PFSK-1 (cell line): ENCODE measurements around the gene ADORA3.

Experiments used
- FOXP2 ChIP-seq: optimal IDR thresholded peaks from 2 replicates; pipeline ENCODE3; 2011; ENCODE audit warnings: borderline replicate concordance, control low read depth, inconsistent platforms; ENCODE audit not compliant: insufficient read depth; ENCODE audit errors: extremely low read length, extremely low read depth
- POLR2AphosphoS5 ChIP-seq: IDR thresholded peaks from 2 replicates; pipeline ENCODE4 v1.6.1; 2012; ENCODE audit warnings: low read depth, mild to moderate bottlenecking, control low read depth, low read length, moderate library complexity
- SIN3A ChIP-seq: IDR thresholded peaks from 2 replicates; pipeline ENCODE4 v1.6.1; 2012; ENCODE audit warnings: mild to moderate bottlenecking, low read length, moderate library complexity, borderline replicate concordance; ENCODE audit not compliant: insufficient read depth
- TAF1 ChIP-seq: IDR thresholded peaks from 2 replicates; pipeline ENCODE4 v1.6.1; 2012; ENCODE audit warnings: low read length, control low read depth, borderline replicate concordance; ENCODE audit not compliant: insufficient read depth
- TF ChIP-seq, protein P1 (sequence below), 2 experiments: IDR thresholded peaks; 2 replicates each; pipeline versions ENCODE4 v1.6.1 to v1.8.0; 2011 to 2012; ENCODE audit warnings: low read depth in 2 of 2, low read length in 2 of 2, control low read depth in 1 of 2, inconsistent platforms in 1 of 2, mild to moderate bottlenecking in 1 of 2, moderate library complexity in 1 of 2; ENCODE audit not compliant: insufficient read depth in 1 of 2

Gene ADORA3

DNA sequence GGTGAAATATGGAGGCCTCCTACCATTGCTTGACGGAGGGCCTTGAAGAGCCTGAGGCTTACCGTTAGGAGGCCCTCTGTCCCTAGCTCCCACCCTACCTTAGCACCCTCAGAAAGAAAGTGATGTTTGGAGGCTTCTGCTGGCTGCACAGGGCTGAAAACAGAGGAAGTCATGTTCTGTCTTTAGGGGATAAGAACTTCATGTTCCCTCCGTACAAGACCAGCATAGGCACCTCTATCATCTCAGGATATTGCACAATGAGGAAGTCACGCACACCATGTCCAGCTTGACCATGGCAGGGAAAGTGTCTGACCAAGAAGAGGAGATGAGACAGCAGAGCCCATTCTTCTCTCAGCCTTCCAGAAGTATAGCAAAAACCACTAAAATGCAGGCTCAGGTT, 13.8 kb downstream of the ADORA3 start:
- no peak for TF ChIP-seq TAF1
- TF ChIP-seq POLR2AphosphoS5 = no peak
- TF ChIP-seq, protein P1, sequence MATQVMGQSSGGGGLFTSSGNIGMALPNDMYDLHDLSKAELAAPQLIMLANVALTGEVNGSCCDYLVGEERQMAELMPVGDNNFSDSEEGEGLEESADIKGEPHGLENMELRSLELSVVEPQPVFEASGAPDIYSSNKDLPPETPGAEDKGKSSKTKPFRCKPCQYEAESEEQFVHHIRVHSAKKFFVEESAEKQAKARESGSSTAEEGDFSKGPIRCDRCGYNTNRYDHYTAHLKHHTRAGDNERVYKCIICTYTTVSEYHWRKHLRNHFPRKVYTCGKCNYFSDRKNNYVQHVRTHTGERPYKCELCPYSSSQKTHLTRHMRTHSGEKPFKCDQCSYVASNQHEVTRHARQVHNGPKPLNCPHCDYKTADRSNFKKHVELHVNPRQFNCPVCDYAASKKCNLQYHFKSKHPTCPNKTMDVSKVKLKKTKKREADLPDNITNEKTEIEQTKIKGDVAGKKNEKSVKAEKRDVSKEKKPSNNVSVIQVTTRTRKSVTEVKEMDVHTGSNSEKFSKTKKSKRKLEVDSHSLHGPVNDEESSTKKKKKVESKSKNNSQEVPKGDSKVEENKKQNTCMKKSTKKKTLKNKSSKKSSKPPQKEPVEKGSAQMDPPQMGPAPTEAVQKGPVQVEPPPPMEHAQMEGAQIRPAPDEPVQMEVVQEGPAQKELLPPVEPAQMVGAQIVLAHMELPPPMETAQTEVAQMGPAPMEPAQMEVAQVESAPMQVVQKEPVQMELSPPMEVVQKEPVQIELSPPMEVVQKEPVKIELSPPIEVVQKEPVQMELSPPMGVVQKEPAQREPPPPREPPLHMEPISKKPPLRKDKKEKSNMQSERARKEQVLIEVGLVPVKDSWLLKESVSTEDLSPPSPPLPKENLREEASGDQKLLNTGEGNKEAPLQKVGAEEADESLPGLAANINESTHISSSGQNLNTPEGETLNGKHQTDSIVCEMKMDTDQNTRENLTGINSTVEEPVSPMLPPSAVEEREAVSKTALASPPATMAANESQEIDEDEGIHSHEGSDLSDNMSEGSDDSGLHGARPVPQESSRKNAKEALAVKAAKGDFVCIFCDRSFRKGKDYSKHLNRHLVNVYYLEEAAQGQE (IDR thresholded peaks at IDR 0.05; ENCODE audit: insufficient read depth in 1 of 2, low read depth in 2 of 2, low read length in 2 of 2) = no peak
- no peak for TF ChIP-seq SIN3A
- TF ChIP-seq FOXP2 = no peak

DNA sequence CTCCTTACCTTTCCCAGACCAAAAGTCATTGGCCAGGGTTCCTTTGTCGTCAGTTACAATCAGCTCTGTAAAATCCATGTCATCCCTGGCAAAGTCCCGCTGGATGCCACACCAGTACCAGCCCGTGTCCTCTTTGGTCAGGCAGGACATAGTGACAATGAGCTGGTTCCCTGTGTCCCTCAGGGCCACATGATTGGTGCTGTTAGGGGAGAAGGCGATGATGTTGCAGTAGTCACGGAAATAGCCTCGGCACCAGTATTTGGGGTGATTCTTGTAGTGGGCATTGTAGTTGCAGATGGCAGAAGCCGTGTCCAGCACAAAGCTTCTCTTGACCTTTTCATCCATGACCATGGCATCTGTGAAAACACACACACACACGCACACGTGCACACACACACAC, 14.8 kb downstream of the ADORA3 start:
- TF ChIP-seq TAF1 (no peak), SIN3A (no peak), POLR2AphosphoS5 (no peak), FOXP2 (no peak)
- TF ChIP-seq, protein P1 (IDR thresholded peaks at IDR 0.05; ENCODE audit: insufficient read depth in 1 of 2, low read depth in 2 of 2, low read length in 2 of 2) = no peak

DNA sequence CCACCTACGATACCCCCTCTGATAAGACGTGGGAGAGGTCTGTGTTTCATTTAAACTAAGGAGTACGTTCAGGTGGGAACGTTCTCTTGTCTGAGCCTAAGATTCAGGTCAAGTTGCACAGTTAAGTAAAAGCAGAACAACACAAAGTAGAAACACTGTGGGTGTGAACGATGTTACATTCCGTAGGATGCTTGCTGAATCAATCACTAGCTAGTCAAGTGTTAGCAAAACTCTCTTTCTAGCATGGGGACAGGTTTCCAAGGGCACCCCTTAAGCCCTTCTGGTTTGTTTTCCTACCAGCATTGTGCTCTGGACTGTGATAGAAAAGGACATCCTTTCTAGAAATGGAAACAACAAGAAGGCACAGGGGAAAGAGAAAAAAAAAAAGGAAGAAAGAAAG, 16.3 kb downstream of the ADORA3 start:
- TF ChIP-seq, protein P1 (IDR thresholded peaks at IDR 0.05; ENCODE audit: insufficient read depth in 1 of 2, low read depth in 2 of 2, low read length in 2 of 2) = no peak
- no peak for TF ChIP-seq SIN3A
- no peak for TF ChIP-seq FOXP2
- TF ChIP-seq TAF1 = no peak
- TF ChIP-seq POLR2AphosphoS5 = no peak

DNA sequence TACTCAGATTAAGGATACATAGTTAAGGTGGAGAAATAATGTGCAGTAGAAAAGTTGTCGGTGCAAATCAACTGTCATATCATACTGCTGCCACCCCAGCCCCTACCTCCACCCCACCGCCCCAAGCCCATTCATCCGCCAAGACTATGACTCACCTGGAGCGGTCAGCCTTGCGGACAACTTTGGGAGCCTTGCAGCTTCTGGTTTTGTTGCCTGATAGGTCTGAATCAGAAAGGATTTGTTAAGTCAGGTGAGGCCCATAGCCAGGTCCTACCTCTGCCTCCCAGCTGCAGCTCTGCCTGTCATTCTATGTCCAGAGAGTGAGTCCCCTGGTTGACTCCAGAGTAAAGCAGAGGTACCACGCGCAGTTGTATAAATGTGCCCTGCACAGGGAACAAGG, 17.0 kb downstream of the ADORA3 start:
- TF ChIP-seq FOXP2 = no peak
- no peak for TF ChIP-seq TAF1
- no peak for TF ChIP-seq POLR2AphosphoS5
- TF ChIP-seq, protein P1 (IDR thresholded peaks at IDR 0.05; ENCODE audit: insufficient read depth in 1 of 2, low read depth in 2 of 2, low read length in 2 of 2) = no peak
- no peak for TF ChIP-seq SIN3A
